MM.1S (cell line): ENCODE results near the gene ZNF180.

ENCODE experiments used
- DNase-seq: peaks from one replicate; pipeline ENCODE4 v3.0.0-alpha.2; 2015
- H2AFZ ChIP-seq: fragments of 300-600 bp; sonication (generic); 2 replicates; pipeline ENCODE4 v1.6.0; 2016; ENCODE audit warnings: antibody characterized with exemption, low read length
- H3F3A ChIP-seq: fragments of 300-600 bp; sonication (generic); 2 replicates; pipeline ENCODE4 v1.6.1; 2016; ENCODE audit warnings: mild to moderate bottlenecking, antibody characterized with exemption, low read length, moderate library complexity, mixed read lengths; ENCODE audit not compliant: insufficient read depth
- H3K27ac ChIP-seq: fragments of 300-600 bp; sonication (generic); 2 replicates; pipeline ENCODE4 v1.5.1; 2016; ENCODE audit warnings: mild to moderate bottlenecking, low read length
- H3K27me3 ChIP-seq: fragments of 300-600 bp; sonication (generic); replicated peaks from 2 replicates; pipeline ENCODE4 v1.6.0; 2016; ENCODE audit warnings: low read length; ENCODE audit not compliant: insufficient read depth
- H3K36me3 ChIP-seq: fragments of 300-600 bp; sonication (generic); replicated peaks from 2 replicates; pipeline ENCODE4 v1.6.1; 2016; ENCODE audit warnings: mild to moderate bottlenecking, low read length, mixed read lengths; ENCODE audit not compliant: insufficient read depth
- H3K4me1 ChIP-seq: fragments of 300-600 bp; sonication (generic); 2 replicates; pipeline ENCODE4 v1.6.1; 2016; ENCODE audit warnings: low read length, mixed read lengths
- H3K4me2 ChIP-seq: fragments of 300-600 bp; sonication (generic); 2 replicates; pipeline ENCODE4 v1.6.0; 2016; ENCODE audit warnings: low read depth, low read length
- H3K4me3 ChIP-seq: fragments of 300-600 bp; sonication (generic); 2 replicates; pipeline ENCODE4 v1.5.1; 2016; ENCODE audit warnings: low read length, mixed read lengths
- H3K79me2 ChIP-seq: fragments of 300-600 bp; sonication (generic); 2 replicates; pipeline ENCODE4 v1.6.1; 2016; ENCODE audit warnings: mixed run types, low read length, mixed read lengths
- H3K9ac ChIP-seq: fragments of 300-600 bp; sonication (generic); 2 replicates; pipeline ENCODE4 v1.6.1; 2016; ENCODE audit warnings: low read length, mixed read lengths
- H3K9me2 ChIP-seq: fragments of 300-600 bp; sonication (generic); replicated peaks from 2 replicates; pipeline ENCODE4 v1.6.1; 2016; ENCODE audit warnings: mild to moderate bottlenecking, low read length, mixed read lengths; ENCODE audit not compliant: insufficient read depth
- H3K9me3 ChIP-seq: fragments of 300-600 bp; sonication (generic); replicated peaks from 2 replicates; pipeline ENCODE4 v1.6.1; 2016; ENCODE audit warnings: mild to moderate bottlenecking, low read length, mixed read lengths; ENCODE audit not compliant: insufficient read depth
- H4K20me1 ChIP-seq: fragments of 300-600 bp; sonication (generic); 2 replicates; pipeline ENCODE4 v1.6.1; 2016; ENCODE audit warnings: mild to moderate bottlenecking, low read length, moderate library complexity, mixed read lengths; ENCODE audit not compliant: insufficient read depth
- EZH2 ChIP-seq: fragments of 300-600 bp; sonication (generic); optimal IDR thresholded peaks from 2 replicates; pipeline ENCODE3; 2017; ENCODE audit warnings: low read depth, mild to moderate bottlenecking, antibody characterized with exemption, low read length, mixed read lengths
- EZH2phosphoT487 ChIP-seq: fragments of 300-600 bp; sonication (generic); IDR thresholded peaks from 2 replicates; pipeline ENCODE4 v1.6.1; 2018; ENCODE audit warnings: antibody characterized with exemption, low read length
- TF ChIP-seq, protein P1 (sequence below): fragments of 300-600 bp; sonication (generic); IDR thresholded peaks from 2 replicates; pipeline ENCODE4 v1.5.1; 2016; ENCODE audit warnings: antibody characterized with exemption, low read length, mixed read lengths

ZNF180 gene

DNA sequence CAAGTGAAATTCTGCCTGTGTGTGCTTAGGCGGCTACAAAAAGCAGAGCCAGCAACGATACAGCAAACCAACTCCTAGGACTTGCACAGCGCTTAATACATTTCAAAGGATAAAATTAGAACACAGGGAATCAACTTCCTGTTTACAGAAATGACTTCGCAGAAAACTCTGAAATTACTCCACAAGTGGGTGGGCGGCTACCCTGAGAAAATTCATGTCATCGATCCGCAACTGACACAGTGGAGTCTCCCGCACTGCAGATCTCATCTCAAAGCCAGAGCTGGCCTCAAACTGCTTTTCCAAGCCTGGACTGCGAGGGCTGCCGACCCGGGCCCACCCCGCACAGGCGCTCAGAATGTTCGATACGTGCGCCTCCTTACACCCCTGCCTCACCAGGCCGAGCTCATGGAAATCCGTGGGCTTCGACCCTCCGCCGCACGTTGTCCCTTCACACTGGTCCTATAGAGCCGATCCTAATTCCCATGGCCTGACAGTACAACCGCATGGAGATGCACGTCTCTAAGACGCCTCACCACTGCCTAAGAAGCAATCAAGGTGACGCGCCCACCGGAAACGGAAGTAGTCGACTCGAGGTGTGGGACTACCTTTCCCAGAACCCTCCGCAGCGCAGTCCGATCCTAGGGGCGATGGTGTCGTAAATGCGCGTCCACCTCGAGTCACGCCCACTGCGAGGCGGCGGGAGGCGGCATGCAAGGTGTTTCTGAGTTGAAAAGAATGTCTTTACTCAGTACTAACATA, 52.2 kb downstream of the ZNF180 start, which contains the start of gene ZNF229:
Gene ZNF229 (minus strand): TSS at position 557 of the 759 bp plus-strand sequence. CDS start 5,625 bp downstream, outside the sequence.
- Histone ChIP-seq H2AFZ (0 out of 2 replicates have a peak within 1 kb of the TSS, but pooled peaks have one; percentile 44), H3K4me3 (no peak within 1 kb of the TSS), H3K79me2 (no peaks in the 10 kb centered on the region), H3K27me3 (no peaks in the 10 kb centered on the region; the same call in 1 of the 2 replicates), H3K4me1 (no peaks in the 10 kb centered on the region), H3F3A (no peaks in the 10 kb centered on the region), H3K4me2 (peak within 1 kb of the TSS; percentile 1; the same call in 1 of the 2 replicates), H3K27ac (no peak within 1 kb of the TSS), H4K20me1 (no peaks in the 10 kb centered on the region), H3K36me3 (no peaks in the 10 kb centered on the region), H3K9ac (no peak within 1 kb of the TSS), H3K9me2 (no peaks in the 10 kb centered on the region), H3K9me3 (no peaks in the 10 kb centered on the region)
- TF ChIP-seq EZH2phosphoT487 = no peak
- peak; percentile 33 for DNase-seq

DNA sequence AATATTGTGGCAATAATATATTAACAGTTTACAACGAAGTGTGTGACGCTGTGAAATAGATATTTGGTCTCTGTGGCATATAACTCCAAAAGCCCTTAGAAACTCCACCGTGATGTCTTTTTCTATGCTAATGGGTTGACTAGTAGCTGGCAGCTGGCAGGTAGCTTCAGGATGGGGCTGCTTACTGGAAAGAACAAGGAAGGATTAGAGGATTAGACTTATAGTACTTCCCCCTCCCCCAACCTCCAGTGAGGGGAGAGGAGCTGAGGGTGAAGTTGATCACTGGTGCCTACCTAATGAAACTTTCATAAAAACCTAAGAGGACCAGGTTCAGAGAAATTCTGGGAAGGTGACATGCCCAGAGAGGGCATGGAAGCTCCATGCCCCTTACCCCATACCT, 61.9 kb downstream of the ZNF180 start:
- Histone ChIP-seq H3K4me3 (no peak overlapping the region), H3K9me2 (no peaks in the 10 kb centered on the region), H3K79me2 (no peaks in the 10 kb centered on the region), H3K36me3 (no peaks in the 10 kb centered on the region), H3K9me3 (no peaks in the 10 kb centered on the region), H3K4me1 (no peaks in the 10 kb centered on the region), H3K27me3 (no peaks in the 10 kb centered on the region), H4K20me1 (no peaks in the 10 kb centered on the region), H3K9ac (no peak overlapping the region), H2AFZ (no peak overlapping the region), H3F3A (no peaks in the 10 kb centered on the region), H3K4me2 (no peak overlapping the region), H3K27ac (no peak overlapping the region)
- DNase-seq = no peak
- TF ChIP-seq EZH2phosphoT487 (no peak), EZH2 (no peak)
- TF ChIP-seq, protein P1, sequence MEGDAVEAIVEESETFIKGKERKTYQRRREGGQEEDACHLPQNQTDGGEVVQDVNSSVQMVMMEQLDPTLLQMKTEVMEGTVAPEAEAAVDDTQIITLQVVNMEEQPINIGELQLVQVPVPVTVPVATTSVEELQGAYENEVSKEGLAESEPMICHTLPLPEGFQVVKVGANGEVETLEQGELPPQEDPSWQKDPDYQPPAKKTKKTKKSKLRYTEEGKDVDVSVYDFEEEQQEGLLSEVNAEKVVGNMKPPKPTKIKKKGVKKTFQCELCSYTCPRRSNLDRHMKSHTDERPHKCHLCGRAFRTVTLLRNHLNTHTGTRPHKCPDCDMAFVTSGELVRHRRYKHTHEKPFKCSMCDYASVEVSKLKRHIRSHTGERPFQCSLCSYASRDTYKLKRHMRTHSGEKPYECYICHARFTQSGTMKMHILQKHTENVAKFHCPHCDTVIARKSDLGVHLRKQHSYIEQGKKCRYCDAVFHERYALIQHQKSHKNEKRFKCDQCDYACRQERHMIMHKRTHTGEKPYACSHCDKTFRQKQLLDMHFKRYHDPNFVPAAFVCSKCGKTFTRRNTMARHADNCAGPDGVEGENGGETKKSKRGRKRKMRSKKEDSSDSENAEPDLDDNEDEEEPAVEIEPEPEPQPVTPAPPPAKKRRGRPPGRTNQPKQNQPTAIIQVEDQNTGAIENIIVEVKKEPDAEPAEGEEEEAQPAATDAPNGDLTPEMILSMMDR = no peak

DNA sequence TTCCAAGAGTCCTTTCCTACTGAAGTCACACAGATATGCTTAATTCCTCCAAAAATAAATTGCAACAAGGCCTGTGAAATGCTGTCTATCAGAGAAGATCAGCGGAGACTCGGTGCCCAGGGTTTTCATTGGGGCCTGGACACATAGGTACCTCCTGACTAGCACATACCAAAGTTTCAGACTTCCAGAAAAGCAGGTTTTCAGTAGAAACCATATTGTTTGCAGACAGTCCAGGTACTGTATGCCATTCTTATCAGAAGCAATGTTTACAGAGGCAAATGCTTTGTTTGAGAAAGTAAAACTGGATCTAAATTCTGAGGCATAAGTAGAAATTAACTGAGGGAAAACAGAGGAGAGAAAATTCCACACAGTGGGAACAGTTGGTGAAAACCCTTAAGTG, 64.9 kb downstream of the ZNF180 start:
- Histone ChIP-seq H3K9ac (no peak overlapping the region), H4K20me1 (no peaks in the 10 kb centered on the region), H3K4me1 (no peaks in the 10 kb centered on the region), H3K4me3 (no peak overlapping the region), H3K36me3 (no peaks in the 10 kb centered on the region), H3K79me2 (no peaks in the 10 kb centered on the region), H3K4me2 (no peak overlapping the region), H3F3A (no peaks in the 10 kb centered on the region), H3K9me3 (no peaks in the 10 kb centered on the region), H2AFZ (no peak overlapping the region), H3K27ac (no peak overlapping the region), H3K9me2 (no peaks in the 10 kb centered on the region), H3K27me3 (no peaks in the 10 kb centered on the region)
- no peak for TF ChIP-seq EZH2phosphoT487
- no peak for TF ChIP-seq EZH2
- TF ChIP-seq, protein P1 = no peak
- DNase-seq = no peak

DNA sequence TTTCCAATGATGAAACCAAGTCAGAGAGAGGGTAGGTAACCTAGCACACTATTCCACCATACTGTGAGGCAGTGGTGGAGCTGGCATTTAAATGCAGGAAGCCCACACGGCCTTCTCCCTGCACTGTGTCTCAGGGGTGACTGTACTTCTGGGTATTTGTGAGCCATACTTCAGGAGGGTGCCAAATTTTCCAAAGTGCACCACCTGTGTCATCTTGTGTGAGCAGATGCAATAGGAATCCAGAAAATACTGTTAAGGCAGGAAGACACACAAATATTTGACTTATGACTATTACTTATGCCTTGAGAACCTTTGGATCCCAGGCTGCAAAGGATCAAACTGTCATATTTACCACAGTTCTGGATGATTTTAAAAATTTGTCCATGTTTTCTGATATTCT, 69.4 kb downstream of the ZNF180 start:
- DNase-seq = no peak
- Histone ChIP-seq H3K4me2 (no peak overlapping the region), H4K20me1 (no peaks in the 10 kb centered on the region), H3K79me2 (no peaks in the 10 kb centered on the region), H3K27ac (no peak overlapping the region), H3K4me1 (no peaks in the 10 kb centered on the region), H2AFZ (no peak overlapping the region), H3K27me3 (no peaks in the 10 kb centered on the region), H3K9me3 (no peaks in the 10 kb centered on the region), H3K9me2 (no peaks in the 10 kb centered on the region), H3F3A (no peaks in the 10 kb centered on the region), H3K9ac (no peak overlapping the region), H3K4me3 (no peak overlapping the region), H3K36me3 (no peaks in the 10 kb centered on the region)
- TF ChIP-seq, protein P1 = no peak
- no peak for TF ChIP-seq EZH2phosphoT487
- TF ChIP-seq EZH2 = no peak
